Large intestine (tissue), 3 donors: ENCODE measurements around the gene PADI3. TPM values are rescaled to one million over a fixed set of nuclear protein-coding genes. Genes with fewer than 3 reads are reported as not detected.
"Not testable (repeated sequence)": the region's sequence is repeated elsewhere in the genome, so short reads cannot be mapped to it uniquely, and the experiment has no call there.

Source experiments
- DNase-seq, 2 donors: peaks; one replicate each; pipeline versions ENCODE4 v3.0.0 to v3.0.0-alpha.2; 2013
- H3K27ac ChIP-seq: one replicate; pipeline ENCODE4 v1.5.1; 2013; ENCODE audit warnings: low read length
- H3K27me3 ChIP-seq: 2 replicates; pipeline ENCODE4 v1.6.1; 2013; ENCODE audit warnings: low read length; ENCODE audit not compliant: control insufficient read depth, insufficient read depth
- H3K36me3 ChIP-seq: 2 replicates; pipeline ENCODE4 v1.6.1; 2013; ENCODE audit warnings: low read length; ENCODE audit not compliant: control insufficient read depth, insufficient read depth
- H3K4me1 ChIP-seq: one replicate; pipeline ENCODE4 v1.6.1; 2013; ENCODE audit warnings: low read length; ENCODE audit not compliant: control insufficient read depth, insufficient read depth
- H3K4me3 ChIP-seq: one replicate; pipeline ENCODE4 v1.5.1; 2013; ENCODE audit warnings: low read length
- H3K9me3 ChIP-seq: one replicate; pipeline ENCODE4 v1.6.1; 2013; ENCODE audit warnings: mild to moderate bottlenecking, low read depth, low read length, moderate library complexity; ENCODE audit not compliant: control insufficient read depth
- WGBS: methylation state at CpG from one replicate; pipeline ENCODE4 v1.1.5; 2013; ENCODE audit warnings: low lambda C conversion rate; ENCODE audit not compliant: insufficient coverage; 5-methylcytosine and 5-hydroxymethylcytosine counted together
- polyA plus RNA-seq: library from polyadenylated mRNA; unstranded; fragments of 120-200 nt; gene quantifications from one replicate; pipeline ENCODE4 v1.2.1, GENCODE V29; 2013

PADI3 gene
- polyA plus RNA-seq, 1 donor, result not detected

DNA sequence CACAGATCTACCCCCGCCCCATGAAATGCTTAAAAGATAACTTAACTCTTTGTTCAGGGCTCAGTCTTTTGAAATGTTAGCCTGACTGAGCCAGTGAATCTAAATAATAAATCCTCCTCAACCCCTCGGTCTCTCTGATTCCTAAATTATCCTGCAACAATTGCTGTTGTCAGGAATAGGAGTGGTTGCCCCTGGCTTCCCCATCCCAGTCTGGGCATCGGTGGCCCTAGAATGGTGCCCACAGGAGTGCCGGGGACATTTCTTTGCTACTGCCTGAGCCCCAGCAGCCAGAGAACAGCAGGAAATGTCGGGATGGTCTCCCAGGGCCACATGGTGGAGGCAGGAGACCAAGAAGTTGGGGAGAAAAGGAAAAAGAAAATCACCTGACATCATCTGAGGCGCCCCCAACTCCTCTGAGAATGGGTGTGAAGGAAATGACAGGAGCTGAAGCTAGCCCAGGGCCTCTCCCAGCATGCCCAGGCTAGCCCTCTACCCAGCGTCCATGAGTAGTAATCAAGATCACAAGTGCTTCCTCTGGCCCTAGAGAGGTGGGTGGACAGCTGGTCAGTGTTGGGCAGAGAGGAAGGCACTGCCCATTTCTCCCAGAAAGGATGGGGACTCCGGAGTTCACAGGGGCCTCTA lies 60.6 kb downstream of the PADI3 start:
- H3K4me3 ChIP-seq, result no peak overlapping the region
- H3K36me3 ChIP-seq, result no peaks in the 10 kb centered on the region
- DNase-seq, result no peak
- H3K9me3 ChIP-seq, result no peaks in the 10 kb centered on the region
- H3K27me3 ChIP-seq, result peaks cover 2% of the 10 kb centered on the region
- peaks cover 9% of the 10 kb centered on the region for H3K4me1 ChIP-seq
- no peak overlapping the region for H3K27ac ChIP-seq
- WGBS, result no CpG with 5 or more reads among the region's 8 CpGs

DNA sequence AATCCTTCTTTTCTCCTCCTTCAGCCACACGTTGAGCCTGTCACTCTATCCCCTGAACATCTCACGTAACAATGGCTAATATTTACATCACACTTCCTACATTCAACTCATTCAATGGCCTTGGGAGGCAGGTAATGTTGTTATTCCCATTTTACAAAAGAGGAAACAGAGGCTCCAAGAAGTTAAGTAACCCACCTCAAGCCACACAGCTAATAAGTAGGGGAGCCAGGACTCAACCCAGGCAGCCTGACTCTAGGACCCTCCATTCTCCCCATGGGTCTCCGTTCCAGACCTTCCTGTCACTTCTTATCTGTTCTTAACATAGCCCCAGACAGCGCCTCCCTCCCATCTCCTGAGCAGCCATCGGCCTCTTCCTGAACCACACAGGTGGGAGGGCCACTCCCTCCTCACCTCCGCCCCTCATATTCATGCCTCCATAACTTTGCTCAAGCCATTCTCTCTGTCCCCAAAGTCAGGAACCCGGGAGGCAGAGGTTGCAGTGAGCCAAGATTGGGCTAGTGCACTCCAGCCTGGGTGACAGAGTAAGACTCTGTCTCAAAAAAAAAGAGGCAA lies 61.3 kb downstream of the PADI3 start:
- WGBS, result 50% methylated on average over 2 of the region's 7 CpGs
- no peak overlapping the region for H3K27ac ChIP-seq
- peaks cover 2% of the 10 kb centered on the region for H3K27me3 ChIP-seq
- H3K9me3 ChIP-seq, result no peaks in the 10 kb centered on the region
- DNase-seq, result no peak
- peaks cover 9% of the 10 kb centered on the region for H3K4me1 ChIP-seq
- no peak overlapping the region for H3K4me3 ChIP-seq
- no peaks in the 10 kb centered on the region for H3K36me3 ChIP-seq

DNA sequence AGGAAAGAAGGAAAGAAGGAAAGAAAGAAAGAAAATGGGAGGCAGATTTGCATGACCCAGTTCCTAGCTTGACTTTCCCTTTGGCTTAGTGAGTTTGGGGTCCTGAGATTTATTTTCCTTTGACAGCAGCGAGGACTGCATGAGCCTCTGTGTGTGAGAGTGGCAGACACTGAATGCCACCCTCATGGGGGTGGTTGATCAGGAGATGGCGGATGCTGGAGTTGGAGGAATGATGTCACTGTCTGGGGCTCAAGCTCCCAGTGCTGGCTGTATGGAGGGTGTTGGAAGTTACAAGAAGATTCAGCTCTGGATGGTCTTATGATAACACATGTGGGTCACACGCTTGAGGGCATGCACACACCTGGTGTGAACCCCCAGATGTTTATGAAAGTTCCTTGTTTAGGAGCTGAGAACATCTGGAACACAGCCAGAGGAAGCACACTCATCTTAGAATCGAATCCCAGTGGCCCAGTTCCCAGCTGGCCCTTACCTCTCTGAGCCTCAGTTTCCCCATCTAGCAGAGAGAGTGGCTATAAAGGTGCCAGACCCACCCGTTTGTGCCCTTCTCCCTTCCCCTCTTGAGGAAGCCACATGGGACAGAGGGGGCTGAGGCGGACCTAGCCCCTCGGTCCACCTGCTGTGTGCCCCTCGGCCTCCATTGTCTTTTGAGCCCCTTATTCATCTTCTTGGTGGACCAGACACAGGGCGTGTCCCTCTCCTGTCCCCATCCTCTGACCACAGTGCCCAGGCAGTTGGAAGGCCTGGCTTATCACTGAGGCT lies 64.8 kb downstream of the PADI3 start:
- no peak for DNase-seq
- no peak overlapping the region for H3K27ac ChIP-seq
- H3K9me3 ChIP-seq, result no peaks in the 10 kb centered on the region
- no peaks in the 10 kb centered on the region for H3K27me3 ChIP-seq
- H3K36me3 ChIP-seq, result no peaks in the 10 kb centered on the region
- no CpG with 5 or more reads among the region's 9 CpGs for WGBS
- peaks cover 12% of the 10 kb centered on the region for H3K4me1 ChIP-seq
- no peak overlapping the region for H3K4me3 ChIP-seq

DNA sequence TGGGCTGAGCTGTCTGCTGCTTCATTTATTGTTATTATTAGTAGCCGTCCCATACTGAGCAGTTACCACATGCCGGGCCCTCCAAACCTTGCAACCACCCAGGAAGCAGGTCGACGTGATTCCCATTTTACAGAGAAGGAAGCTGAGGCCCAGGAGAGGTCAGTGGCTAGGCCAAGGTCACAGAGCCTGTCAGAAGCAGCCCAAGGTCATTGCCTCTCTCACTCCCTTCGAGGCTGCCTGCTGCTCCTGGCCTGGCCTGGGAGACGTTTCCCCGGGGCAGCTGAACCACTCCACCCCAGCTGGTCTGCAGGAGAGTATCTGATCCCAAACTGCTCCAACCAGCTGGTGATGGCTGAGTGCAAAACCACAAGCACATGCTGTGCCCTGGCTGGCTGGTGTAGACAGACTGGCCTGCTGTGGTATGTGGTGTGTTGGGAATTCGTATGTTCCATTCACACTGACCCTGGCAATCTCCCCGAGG lies 65.6 kb downstream of the PADI3 start:
- no peak for DNase-seq
- H3K4me1 ChIP-seq, result peaks cover 12% of the 10 kb centered on the region
- no CpG with 5 or more reads among the region's 9 CpGs for WGBS
- H3K9me3 ChIP-seq, result no peaks in the 10 kb centered on the region
- no peak overlapping the region for H3K4me3 ChIP-seq
- no peaks in the 10 kb centered on the region for H3K27me3 ChIP-seq
- H3K27ac ChIP-seq, result no peak overlapping the region
- H3K36me3 ChIP-seq, result no peaks in the 10 kb centered on the region

DNA sequence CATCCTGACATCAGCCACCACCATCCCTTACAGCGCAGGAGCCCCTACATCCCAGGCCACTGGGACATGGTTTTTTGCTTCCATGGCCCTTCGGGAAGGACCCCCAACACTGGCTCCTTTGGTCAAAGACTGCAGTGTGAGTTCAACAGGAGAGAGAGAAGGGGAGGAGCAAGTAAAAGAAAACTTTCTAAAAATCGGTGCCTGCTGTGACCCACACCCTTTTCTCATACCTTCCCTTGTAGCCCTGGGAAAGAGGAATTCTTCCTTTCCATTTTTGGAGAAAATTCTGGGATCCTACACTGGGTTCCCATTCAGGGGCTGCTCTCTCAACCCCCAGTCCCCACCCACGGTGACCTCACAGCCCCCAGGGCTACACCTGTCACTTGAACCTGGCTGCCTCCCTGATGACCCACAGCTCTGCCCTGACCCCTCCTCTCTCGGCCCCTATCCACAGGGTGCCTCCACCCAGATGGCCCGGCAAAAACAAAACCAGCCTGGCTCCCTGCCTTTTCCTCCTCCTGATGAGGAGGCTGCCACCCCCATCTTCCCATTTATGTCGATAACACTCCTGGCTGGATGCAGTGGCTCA lies 66.7 kb downstream of the PADI3 start:
- Histone ChIP-seq H3K36me3 (no peaks in the 10 kb centered on the region), H3K27ac (no peak overlapping the region), H3K9me3 (peaks cover 3% of the 10 kb centered on the region), H3K4me3 (no peak overlapping the region), H3K4me1 (peaks cover 8% of the 10 kb centered on the region), H3K27me3 (no peaks in the 10 kb centered on the region)
- WGBS, result no CpG with 5 or more reads among the region's 7 CpGs
- DNase-seq, result no peak

DNA sequence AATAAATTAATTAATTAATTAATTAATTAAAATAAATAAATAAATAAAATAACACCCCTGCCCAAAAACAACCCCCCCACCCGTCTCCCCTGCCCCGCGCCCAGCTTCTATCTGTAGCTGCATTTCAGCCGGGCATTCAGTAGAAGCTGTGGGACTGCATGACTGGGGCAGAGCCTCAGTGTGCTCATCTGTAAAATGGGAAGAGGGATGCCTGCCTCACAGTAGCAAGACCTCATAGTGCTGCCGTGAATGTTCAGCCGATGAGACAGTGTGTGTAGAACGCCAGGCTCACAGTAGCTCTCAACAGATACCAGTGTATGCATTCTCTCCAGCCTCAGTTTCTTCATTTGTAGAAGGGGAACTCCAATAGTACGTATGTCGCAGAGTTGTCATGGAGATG lies 67.8 kb downstream of the PADI3 start:
- Histone ChIP-seq H3K9me3 (peaks cover 3% of the 10 kb centered on the region), H3K36me3 (no peaks in the 10 kb centered on the region), H3K27me3 (no peaks in the 10 kb centered on the region), H3K27ac (no peak overlapping the region), H3K4me1 (peaks cover 17% of the 10 kb centered on the region), H3K4me3 (no peak overlapping the region)
- whole genome bisulfite sequencing, result no CpG with 5 or more reads among the region's 9 CpGs
- DNase-seq, result no peak

DNA sequence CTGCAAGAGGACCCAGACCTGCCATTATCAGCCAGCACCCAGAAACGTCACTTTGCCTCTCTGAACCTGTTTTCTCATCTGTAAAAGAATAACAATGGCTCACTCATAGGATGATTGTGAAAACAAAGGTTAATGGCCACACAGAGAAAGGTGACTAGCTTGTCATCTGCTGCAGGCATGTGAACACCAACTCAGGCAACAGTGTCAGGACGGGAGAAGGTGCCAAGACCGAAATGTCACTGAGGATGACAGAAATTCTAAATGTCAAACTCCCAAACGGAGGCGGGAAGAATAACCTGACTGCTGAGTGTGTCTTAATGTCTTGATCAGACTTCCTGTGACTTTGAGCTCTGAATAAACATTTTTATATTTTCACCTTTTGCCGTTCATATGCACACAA lies 69.4 kb downstream of the PADI3 start:
- H3K9me3 ChIP-seq, result peaks cover 9% of the 10 kb centered on the region
- no peaks in the 10 kb centered on the region for H3K27me3 ChIP-seq
- DNase-seq, result peak in 1 of 2 donors; percentile 40
- H3K36me3 ChIP-seq, result no peaks in the 10 kb centered on the region
- H3K27ac ChIP-seq, result no peak overlapping the region
- 80% methylated on average over 1 of the region's 6 CpGs for WGBS
- H3K4me3 ChIP-seq, result no peak overlapping the region
- peaks cover 14% of the 10 kb centered on the region for H3K4me1 ChIP-seq

DNA sequence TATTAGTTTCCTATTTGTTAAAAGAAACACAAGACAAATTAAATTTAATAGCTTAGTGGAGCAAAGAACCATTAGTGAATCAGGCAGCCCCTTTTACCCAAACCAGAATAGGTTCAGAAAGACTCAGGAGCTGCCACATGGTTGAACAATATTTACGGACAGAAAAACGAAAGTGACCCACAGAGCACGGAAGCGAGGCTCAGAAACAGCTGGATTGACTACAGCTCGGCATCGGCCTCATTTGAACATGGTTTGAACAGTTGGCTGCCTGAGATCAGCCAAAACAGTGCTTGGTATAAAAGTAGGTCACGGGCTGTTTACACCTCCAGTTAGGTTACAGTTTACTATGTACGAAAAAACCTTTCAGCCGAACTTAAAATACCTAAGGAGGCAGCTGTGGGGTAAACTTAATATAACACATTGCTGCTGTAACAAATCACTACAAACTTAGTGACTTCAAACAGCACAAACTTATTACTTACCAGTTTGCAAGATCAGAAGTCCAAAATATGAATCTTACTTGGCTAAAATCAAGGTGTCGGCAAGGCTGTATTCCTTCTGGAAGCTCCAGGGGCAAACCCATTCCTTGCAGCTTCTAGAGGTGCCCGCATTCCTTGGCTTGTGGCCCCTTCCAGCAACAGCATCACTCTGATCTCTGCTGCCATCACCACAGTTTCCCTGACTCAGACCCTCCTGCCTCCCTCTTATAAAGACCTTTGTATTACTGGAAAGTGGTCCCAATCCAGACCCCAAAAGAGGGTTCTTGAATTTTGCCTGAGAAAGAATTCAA lies 70.9 kb downstream of the PADI3 start:
- Histone ChIP-seq H3K9me3 (peaks cover 9% of the 10 kb centered on the region), H3K27ac (no peak overlapping the region), H3K4me1 (peaks cover 14% of the 10 kb centered on the region), H3K36me3 (no peaks in the 10 kb centered on the region), H3K4me3 (no peak overlapping the region), H3K27me3 (no peaks in the 10 kb centered on the region)
- DNase-seq, result no peak
- WGBS, result no CpG with 5 or more reads among the region's 11 CpGs

DNA sequence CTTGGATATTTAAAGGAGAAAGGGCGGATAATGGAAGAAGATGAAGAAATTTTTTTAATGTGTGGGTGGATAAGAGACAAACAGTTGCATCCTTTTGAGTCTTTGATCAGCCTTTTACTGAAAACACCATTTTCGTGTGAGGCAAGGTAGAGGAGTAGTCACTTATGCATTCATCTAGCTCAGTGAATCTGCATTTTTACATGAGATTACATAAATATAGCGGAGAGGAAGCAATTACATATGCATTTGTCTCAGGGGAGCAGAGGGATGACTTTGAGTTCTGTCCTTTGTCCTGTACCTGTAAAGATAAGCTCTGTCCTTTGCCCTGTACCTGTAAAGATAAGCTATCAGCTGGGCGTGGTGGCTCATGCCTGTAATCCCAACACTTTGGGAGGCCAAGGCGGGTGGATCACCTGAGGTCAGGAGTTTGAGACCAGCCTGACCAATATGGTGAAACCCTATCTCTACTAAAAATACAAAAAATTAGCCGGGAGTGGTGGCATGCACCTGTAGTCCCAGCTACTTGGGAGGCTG lies 73.0 kb downstream of the PADI3 start:
- DNase-seq, result peak; percentile 66 to 81
- not testable (repeated sequence) for H3K9me3 ChIP-seq, H3K4me3 ChIP-seq, H3K36me3 ChIP-seq, H3K27ac ChIP-seq, H3K27me3 ChIP-seq
- peaks cover 14% of the 10 kb centered on the region for H3K4me1 ChIP-seq
- WGBS, result no CpG with 5 or more reads among the region's 6 CpGs

DNA sequence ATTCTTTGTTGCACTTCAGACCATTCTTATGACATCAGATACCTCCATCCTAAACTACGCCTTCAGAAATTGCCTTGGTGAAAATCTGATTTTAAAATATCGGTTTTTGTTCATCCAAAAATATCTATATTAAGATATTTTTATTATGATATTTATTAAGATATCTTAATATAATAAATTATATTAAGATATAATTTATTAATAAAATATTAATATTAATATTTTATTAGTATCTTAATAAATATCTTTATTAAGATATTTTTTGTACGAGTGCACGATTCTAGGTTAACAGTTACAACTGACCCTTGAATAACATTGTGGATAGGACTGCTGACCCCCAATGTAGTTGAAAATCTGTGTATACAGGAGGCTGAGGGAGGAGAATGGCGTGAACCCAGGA lies 80.0 kb downstream of the PADI3 start:
- Histone ChIP-seq H3K36me3 (no peaks in the 10 kb centered on the region), H3K4me1 (no peaks in the 10 kb centered on the region), H3K9me3 (peaks cover 2% of the 10 kb centered on the region), H3K4me3 (no peak overlapping the region), H3K27me3 (no peaks in the 10 kb centered on the region), H3K27ac (no peak overlapping the region)
- WGBS, result 100% methylated on average over 3 of the region's 5 CpGs
- DNase-seq, result no peak
